HG03378 (cell line): ENCODE measurements around the gene ZIC4.

Source experiments
- ATAC-seq: cut with Tn5 transposase; IDR thresholded peaks from one replicate; pipeline ENCODE4 v1.9.1; 2021; ENCODE audit warnings: mild to moderate bottlenecking, moderate library complexity; ENCODE audit not compliant: unreplicated experiment

The ZIC4 gene

GRCh38 chr3:147371771-147372340 lies 34.5 kb downstream of the ZIC4 start:
- ATAC-seq = no peak

- no peak for ATAC-seq
Measured at GRCh38 chr3:147371140-147371539, 35.2 kb downstream of the ZIC4 start.

- no peak for ATAC-seq
Measured at GRCh38 chr3:147370349-147370748, 36.0 kb downstream of the ZIC4 start.

- ATAC-seq = no peak
Measured at GRCh38 chr3:147369661-147370123, 36.7 kb downstream of the ZIC4 start.

- no peak for ATAC-seq
Measured at GRCh38 chr3:147369231-147369630, 37.1 kb downstream of the ZIC4 start.

- ATAC-seq = no peak
Measured at GRCh38 chr3:147368561-147369221, 37.7 kb downstream of the ZIC4 start.

- no peak for ATAC-seq
Measured at GRCh38 chr3:147368151-147368550, 38.2 kb downstream of the ZIC4 start.

GRCh38 chr3:147367676-147368075 lies 38.7 kb downstream of the ZIC4 start:
- ATAC-seq = no peak

- no peak for ATAC-seq
Measured at GRCh38 chr3:147365196-147366115, 40.9 kb downstream of the ZIC4 start.

GRCh38 chr3:147364771-147365170 lies 41.6 kb downstream of the ZIC4 start:
- no peak for ATAC-seq

- ATAC-seq = peak; percentile 67
Measured at GRCh38 chr3:147361454-147362420, 44.6 kb downstream of the ZIC4 start.

GRCh38 chr3:147360646-147361453 lies 45.5 kb downstream of the ZIC4 start:
- ATAC-seq = no peak

GRCh38 chr3:147360051-147360439 lies 46.3 kb downstream of the ZIC4 start:
- no peak for ATAC-seq

- ATAC-seq = no peak
Measured at GRCh38 chr3:147359177-147360050, 46.9 kb downstream of the ZIC4 start.

- ATAC-seq = no peak
Measured at GRCh38 chr3:147358144-147358992, 48.0 kb downstream of the ZIC4 start.

- no peak for ATAC-seq
Measured at GRCh38 chr3:147356909-147357900, 49.1 kb downstream of the ZIC4 start.
